HG03159 (cell line): ENCODE data around the gene TMC1.

ENCODE experiments used
- ATAC-seq: cut with Tn5 transposase; IDR thresholded peaks from one replicate; pipeline ENCODE4 v1.9.1; 2021; ENCODE audit warnings: mild to moderate bottlenecking, moderate library complexity; ENCODE audit not compliant: unreplicated experiment

Gene TMC1

DNA sequence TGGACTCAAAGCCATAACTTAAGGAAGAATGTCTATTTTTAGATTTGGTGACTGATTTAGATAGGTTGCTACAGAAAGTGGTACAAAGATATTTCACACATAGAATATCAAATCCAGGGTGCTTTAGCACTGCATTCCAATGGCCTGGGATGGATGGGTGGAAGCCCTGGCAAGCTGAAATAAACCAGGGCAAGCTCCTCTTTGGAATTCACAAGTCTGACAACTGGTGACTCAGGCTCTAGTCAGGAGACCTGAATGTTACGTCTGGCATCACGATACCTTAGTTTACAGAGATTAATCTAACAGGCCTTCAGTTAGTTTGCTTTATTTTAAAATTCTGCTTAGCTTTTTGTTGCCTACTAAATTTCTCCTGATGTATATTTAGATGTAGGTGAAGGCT, 144.0 kb downstream of the TMC1 start:
- no peak for ATAC-seq

GRCh38 chr9:72667181-72667580, 145.8 kb downstream of the TMC1 start:
- ATAC-seq, result no peak

- ATAC-seq, result no peak
Observed at GRCh38 chr9:72674961-72675360, 153.6 kb downstream of the TMC1 start.

DNA sequence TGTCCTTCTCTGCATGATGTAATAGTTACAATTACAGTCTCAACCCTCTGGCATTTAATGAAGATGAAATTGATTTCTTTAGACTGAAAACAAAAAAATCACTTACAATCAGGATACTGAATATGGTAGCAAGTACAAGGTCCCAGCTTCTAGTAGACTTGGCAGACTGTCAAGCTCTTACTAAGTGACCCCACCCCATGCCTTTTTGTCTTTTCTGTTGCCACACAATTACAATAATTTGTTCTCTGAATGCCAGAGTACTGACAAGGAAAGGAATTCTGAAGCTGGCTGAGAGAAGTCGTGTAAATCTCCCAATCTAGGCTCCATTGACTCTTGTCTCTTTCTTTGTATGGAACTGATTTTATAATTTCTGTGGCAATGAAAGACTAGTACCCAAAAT, 154.2 kb downstream of the TMC1 start:
- ATAC-seq, result no peak

DNA sequence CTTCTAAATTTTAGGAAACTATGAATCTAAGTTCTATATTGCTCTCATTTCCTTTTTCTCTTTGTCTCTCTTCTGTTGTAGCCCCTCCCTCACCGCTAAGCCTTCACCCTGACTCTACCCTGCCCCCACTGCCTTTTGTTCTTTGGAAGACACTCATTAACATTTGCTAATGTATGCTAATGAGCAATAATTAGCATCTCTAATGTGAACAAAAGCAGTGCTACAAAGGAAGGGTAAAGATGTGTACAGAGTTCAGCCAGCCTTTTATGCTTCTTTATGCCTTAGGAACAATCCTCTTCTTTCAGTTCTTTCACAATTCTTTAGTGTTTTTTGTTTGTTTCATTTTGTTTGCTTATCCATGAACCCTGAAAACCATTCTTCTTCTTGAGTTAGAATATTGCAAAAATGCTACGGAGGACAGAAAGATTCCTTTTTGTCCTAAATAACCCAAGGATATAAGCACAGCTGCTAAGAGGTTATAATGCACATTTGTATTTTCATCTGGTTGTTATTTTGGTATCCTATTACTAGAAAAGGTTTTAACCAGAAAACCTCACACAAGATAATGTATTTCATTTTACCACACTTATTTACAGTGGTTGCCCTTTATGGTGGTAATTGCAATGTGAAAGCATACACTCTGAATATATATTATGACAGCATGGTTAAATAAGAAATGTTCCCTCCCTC, 159.3 kb downstream of the TMC1 start:
- ATAC-seq, result no peak

DNA sequence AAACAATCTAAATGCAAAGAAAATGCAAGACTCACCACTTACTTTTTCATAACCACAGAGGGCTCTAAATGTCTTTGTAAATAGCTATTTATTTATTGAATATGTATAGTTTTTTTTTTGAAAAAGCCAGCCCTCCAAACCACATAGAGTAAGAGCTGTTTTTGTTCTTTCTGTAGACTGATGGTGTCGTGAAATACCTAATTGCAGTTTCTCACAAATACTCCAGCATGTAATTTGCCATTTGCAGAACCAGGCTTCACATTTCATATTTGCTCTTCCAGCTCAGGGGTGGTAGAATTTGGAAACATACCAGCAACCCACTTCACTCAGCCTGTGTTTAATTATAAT, 159.8 kb downstream of the TMC1 start:
- ATAC-seq, result no peak

DNA sequence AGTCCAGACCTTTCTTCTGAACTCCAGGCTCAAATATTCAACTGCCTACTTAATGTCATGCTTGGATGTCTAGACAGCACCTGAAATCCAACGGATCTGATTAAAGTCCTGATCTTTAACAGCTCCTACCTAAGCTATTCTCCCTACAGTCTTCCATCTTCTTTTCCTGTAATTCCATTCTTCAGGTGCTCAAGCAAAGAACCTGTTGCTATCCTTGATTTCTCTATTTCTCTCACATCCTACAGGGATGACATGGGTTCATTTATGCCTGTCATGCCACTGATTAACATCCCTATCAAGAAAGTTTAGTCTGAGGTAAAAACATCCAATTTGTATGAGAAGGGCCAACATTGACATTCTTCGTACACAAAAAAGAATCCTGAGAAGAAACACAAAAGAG, 163.2 kb downstream of the TMC1 start:
- no peak for ATAC-seq

- no peak for ATAC-seq
Observed at GRCh38 chr9:72685911-72686310, 164.5 kb downstream of the TMC1 start.

- no peak for ATAC-seq
Observed at GRCh38 chr9:72687331-72687730, 165.9 kb downstream of the TMC1 start.

GRCh38 chr9:72691671-72692070, 170.3 kb downstream of the TMC1 start:
- no peak for ATAC-seq

DNA sequence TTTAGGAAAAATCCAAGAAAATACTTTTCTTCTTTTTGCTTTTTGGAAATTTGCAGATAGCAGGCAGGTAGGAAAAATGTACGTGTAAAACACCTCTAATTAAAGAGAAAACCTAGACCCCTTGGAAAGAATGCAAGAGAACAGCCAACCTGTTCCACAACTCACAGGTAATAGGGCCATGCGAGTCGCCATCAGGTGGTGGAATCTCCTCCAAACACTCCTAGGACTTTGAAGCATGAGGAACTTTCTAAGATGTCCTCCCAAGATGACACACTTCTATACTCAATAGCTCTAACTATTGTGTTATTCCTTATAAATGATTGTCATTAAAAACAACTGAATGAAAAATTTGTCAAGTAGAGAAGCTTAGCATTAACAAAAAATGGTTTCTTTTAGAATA, 174.0 kb downstream of the TMC1 start:
- ATAC-seq, result no peak

DNA sequence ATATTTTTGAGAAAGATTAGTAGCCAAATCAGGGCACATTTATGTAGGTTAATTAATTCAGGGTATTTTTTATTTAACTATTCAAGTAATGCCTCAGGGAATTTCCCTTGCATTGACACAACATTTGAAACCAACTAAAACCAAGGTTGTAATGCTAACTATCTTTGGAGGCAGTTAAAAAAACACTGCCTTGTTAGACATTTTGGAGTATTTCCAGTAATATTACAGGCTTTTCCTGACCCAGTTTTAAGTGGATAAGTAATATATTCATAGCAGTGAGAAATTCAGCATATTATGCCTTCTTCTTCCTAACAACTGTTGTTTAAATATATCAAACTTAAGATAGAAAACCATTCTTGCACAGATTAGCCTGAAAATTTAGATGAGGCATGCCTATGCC, 175.1 kb downstream of the TMC1 start:
- ATAC-seq, result no peak

- no peak for ATAC-seq
Observed at GRCh38 chr9:72701510-72701909, 180.1 kb downstream of the TMC1 start.

GRCh38 chr9:72703574-72703973, 182.2 kb downstream of the TMC1 start:
- no peak for ATAC-seq

- ATAC-seq, result no peak
Observed at GRCh38 chr9:72704688-72705375, 183.4 kb downstream of the TMC1 start.

DNA sequence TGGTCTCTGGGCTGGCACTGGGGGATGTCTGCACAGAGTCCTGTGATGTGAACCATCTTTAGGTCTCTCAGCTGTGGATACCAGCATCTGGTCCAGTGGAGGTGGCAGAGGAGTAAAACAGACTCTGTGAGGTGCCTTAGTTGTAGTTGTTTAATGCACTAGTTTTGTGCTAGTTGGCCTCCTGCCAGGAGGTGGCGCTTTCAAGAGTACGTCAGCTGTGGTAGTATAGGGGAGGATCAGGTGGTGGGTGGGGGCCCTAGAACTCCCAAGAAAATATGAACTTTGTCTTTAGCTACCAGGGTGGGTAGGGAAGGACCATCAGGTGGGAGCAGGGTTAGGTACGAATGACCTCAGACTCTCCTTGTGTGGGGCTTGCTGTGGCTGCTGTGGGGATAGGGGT, 197.1 kb downstream of the TMC1 start:
- no peak for ATAC-seq

DNA sequence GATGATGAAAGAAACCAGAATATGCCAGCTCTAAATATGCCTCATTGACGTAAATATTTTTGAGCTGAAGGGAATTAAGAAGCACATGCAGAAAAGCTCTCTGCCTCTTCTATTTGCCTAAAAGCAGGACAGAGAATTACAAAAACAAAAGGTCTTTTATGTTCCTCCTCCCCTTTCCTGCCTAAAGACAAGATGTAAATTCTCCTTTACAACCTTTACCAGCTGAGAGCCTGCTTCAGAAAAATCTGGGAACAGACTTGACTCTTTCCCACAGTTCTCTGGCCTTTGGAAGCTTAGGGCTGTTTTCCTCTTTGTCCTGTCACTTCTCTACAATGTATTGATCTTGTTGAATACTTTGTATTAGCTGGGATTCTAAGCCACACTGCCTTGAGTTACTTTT, 199.7 kb downstream of the TMC1 start:
- no peak for ATAC-seq

DNA sequence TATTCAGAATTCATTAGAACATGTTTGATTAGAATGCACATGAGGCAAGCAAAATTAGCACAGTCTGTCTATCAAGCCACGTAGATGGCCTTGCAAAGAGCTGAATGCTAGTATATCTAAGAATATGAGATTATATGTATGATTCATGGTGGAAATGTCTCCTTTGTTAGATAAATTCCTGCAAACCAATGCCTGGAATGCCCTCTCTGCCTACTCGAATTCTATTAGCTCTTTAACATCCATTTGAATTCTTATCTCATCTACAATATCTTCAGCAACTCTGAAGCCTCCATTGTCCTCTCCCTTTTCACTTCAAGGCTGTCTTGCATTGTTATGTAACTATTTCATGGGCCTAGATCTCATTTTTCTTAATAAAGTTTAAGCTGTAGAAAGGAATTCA, 205.5 kb downstream of the TMC1 start:
- ATAC-seq, result no peak

GRCh38 chr9:72728031-72728770, 206.8 kb downstream of the TMC1 start:
- no peak for ATAC-seq

- ATAC-seq, result no peak
Observed at GRCh38 chr9:72733895-72734294, 212.5 kb downstream of the TMC1 start.

GRCh38 chr9:72734631-72735030, 213.2 kb downstream of the TMC1 start:
- ATAC-seq, result no peak

DNA sequence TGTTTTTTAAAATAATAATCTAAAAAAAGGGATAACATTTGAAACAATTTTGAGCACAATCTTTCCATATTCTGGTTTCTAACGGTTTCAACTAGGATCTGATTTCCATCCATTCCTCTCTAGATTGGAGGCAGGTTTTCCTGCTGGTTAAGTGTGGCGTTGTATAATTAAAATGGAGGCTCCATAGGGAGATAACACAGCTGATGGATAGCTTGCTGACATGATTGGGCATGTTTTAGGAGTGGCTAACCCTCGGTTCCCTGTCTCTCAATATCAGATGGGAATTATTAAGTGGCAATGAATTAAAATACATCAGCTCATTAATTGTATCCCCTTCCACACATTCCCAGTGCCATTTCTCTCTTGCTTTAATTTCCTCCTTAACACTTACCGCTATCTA, 222.4 kb downstream of the TMC1 start:
- ATAC-seq, result no peak
